RPMI7951 (cell line): ENCODE data around the gene TSHR. TPM values are rescaled to one million over a fixed set of nuclear protein-coding genes. Genes with fewer than 3 reads are reported as not detected.
"Not testable (repeated sequence)": the region's sequence is repeated elsewhere in the genome, so short reads cannot be mapped to it uniquely, and the experiment has no call there.

Experiments used
- DNase-seq: peaks from one replicate; pipeline ENCODE4 v3.0.0-alpha.2; 2012; ENCODE audit warnings: low read depth
- total RNA-seq: library from RNA; depleted of rRNA; stranded (reverse); fragments of >200 nt; shearing (Covaris generic); gene quantifications from 2 replicates; pipeline ENCODE4 v1.2.3, GENCODE V29; 2014

TSHR gene
- total RNA-seq, 1 experiment from 2014 or later, result not detected

DNA sequence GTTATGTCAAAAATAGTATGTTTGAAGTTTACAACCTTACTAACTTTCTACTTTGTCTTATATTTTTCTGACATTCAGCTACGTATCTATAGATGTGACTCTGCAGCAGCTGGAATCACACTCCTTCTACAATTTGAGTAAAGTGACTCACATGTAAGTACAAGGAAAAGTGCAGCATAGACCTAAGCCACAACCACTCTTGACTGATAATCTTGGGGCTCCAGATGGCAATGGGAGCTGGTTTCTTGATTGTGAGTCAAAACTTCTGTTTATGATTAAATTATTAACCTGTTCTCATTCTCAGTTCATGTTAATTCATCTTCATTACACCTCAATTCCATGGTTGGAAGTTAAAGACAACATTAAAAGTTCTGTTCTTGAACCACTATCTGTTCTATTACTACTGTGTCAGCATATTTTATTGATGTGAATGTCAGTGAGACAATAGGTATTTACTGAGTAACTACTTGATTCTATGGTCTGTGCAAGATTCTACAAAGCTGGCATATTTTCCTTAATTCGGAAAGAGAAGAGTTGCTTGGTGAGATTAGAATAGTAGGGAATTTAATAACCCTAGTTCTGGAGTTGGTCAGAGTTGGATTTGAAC is 112.9 kb downstream of the TSHR start:
- no peak for DNase-seq

DNA sequence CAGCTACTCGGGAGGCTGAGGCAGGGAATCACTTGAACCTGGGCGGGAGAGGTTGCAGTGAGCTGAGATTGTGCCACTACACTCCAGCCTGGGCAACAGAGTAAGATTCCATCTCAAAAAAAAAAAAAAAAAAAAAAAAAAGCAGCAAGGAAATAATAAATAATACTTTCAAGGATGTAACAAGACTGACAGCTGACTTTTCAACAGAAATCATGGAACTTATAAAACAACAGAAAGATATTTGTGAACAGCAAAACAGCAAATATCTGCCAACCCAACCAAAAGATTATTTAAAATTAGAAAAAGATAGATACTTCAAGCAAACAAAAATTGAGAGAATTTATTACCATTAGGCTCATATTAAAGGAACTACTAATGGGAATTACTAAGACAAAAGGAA is 115.1 kb downstream of the TSHR start:
- DNase-seq, result no peak

DNA sequence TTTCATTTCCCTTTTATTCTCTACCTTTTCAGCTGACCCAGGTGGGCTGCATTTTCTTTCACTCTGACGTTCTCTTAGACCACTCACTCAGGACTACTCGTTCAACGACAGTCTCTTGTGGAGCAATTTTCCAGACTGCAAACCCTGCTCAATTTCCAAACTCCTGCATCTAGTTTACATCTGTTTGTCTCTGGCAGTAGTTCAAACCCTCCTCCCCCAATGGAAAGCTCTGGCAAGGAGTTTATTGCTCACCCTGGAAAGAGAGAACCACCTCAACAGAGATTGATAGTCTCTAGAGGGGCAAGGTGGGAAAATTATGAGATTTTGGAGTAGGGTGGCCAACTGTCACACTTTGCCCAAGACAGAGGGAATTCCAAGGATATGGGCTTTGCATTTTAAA is 130.2 kb downstream of the TSHR start:
- no peak for DNase-seq

DNA sequence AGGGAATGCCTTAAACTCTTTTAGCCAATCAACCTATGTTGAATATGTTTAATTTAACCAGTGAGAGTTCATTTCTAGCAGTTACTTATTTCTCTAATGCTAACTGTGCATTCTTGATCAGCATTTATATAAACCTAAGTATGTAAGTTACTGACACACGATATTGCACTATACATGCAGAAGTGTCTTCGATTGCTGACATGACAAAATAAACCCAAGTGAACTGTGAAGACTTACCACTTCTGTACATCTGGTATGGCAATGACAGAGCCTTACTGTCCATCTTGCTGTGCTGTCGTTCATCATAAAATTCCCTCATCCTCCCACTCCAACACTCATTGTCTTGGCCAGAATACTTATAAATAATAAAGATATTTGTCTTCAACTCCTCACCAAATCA is 131.8 kb downstream of the TSHR start:
- DNase-seq, result no peak

DNA sequence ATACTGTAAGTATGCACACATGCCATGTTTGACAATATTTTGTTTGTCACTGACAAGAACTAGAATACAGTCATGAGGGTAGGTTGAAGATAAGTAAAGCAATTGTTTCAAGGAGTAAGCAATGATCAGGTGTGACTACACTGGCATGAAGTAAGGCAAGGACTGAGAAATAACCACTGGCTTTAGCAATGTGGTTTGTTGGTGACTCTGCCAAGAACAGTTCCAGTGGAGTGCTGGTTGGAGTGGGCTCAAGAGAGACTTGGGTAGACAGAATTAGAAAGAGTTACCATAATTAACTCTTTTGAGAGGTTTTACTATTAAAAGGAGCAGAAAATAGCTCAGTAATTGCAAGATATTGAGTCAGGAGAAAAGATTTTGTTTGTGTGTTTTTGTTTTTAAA is 135.7 kb downstream of the TSHR start:
- DNase-seq, result no peak

GRCh38 chr14:81091660-81092059 is 136.2 kb downstream of the TSHR start:
- DNase-seq, result no peak

DNA sequence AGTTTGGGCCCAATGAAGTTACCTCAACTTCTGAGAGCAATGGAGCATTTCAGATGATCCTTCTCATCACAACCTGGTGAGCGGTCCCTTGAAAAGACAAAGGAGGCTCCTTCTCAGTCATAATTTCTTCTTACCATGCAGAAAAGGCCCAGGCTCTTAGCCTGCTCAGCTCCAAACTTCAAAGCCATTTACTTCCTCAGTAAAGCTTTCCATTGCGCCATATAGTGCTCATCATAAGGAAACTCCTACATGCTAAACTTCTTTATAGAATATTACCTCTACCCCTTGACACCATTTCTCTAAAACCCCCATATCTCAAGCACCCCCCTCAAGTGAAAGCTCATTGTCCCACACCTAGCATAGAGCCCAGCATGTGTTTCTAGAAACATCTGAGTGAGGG is 138.2 kb downstream of the TSHR start:
- no peak for DNase-seq

GRCh38 chr14:81095539-81095938 is 140.1 kb downstream of the TSHR start:
- no peak for DNase-seq

DNA sequence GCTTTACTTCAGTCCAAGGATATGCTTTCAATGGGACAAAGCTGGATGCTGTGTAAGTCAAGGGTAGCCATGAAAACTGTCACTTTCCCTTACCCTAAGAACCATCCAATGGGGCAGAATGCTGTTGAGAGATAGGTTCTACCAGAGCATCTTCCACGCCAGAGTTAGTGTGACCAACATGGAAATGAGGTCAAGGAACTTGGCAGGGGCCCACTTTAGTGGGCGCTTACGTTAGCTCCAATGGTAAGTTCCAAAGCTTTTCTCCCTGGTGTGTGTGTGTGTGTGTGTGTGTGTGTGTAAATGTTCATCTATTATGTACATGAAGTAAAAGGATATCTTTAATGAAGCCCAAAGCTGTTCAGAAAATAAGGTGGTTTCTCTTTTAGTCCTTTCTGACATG is 141.2 kb downstream of the TSHR start:
- DNase-seq, result peak; percentile 0

DNA sequence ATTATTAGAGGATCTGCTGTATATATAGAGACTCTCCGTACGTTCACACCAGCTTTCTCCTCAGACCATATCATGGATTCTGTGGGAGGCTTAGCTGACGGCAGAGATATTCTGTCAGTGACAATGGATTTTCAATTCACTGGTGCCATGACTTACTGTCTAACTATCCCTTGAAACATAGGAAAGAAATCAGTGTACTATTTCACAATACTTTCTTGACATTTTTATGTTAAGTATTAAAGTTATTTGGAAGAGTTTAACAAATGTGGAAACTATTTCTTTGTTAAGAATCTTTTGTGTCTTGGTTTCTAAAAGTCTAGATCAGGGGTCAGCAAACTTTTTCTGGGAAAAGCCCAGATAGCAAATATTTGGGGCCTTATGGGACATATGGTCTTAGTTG is 146.8 kb downstream of the TSHR start:
- no peak for DNase-seq

DNA sequence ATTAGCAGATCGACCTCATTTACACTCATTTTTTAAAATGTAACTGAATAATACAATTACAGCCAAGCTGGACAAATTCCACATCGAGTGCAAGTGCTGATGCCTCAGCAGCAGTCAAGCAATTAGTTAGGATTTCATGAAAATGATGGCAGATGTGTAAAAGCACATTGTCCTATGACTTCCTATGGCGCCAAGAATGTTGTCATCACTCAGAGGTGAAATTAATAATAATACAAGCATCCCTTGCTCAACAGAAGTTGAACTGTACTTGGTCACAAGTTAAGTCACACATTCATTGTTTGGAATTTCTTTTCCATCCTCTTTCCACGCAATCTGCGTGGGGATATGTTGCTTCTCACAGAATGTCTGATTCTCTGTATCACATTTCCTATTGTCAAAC is 148.0 kb downstream of the TSHR start:
- DNase-seq, result no peak

DNA sequence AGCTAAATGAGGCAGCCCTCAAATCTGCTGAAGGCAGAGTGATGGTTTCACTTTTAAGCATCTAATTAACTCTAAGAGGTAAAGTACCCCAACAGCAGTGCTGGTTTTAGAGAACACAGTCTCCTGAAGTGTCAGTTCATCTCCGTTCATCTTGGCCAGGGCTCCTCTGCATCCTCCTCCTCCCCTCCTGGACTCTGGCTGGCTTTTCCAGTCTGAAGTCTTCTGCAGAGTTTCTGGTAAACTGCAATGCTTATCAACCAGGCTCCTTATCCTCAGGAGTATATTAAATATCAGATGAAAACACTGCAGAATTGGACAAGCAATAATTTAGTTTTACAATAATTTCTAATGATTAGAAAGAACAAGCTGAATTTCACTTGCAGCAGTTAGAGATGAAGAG is 150.0 kb downstream of the TSHR start:
- DNase-seq, result no peak

GRCh38 chr14:81105961-81106360 is 150.5 kb downstream of the TSHR start:
- no peak for DNase-seq

DNA sequence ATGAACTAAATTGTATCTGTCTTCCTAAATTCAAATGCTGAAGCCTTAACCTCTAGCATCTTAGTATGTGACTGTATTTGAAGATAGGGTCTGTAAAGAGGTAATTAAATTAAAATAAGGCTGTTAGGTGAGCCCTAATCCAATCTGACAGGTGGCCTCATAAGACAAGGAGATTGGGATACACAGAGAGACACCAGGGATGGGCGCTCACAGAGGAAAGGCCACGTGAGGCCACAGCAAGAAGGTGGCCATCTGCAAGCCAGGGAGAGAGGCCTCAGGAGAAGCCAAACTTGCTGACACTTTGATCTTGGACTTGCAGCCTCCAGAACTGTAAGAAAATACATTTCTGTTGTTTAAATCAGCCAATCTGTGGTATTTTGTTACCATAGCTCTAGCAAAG is 154.8 kb downstream of the TSHR start:
- DNase-seq, result no peak

DNA sequence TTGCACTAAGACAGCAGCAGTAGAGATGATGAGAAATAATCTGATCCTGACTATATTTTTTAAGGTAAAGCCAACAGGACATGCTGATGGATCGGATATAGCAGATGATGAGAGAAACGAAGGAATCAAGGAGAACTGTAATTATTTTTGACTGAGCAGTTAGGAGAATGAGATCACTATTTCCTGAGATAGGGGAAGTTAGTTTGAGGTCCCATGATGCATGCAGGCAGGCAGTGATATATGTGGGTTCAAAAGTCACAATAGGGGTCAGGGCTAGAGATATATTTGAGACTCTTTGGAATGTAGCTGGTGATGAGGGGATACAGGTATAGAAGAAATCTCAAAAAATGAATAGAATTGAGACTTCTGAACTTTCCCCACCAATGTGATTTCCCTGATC is 157.8 kb downstream of the TSHR start:
- DNase-seq, result no peak

GRCh38 chr14:81113945-81114820 is 158.8 kb downstream of the TSHR start:
- not testable (repeated sequence) for DNase-seq

DNA sequence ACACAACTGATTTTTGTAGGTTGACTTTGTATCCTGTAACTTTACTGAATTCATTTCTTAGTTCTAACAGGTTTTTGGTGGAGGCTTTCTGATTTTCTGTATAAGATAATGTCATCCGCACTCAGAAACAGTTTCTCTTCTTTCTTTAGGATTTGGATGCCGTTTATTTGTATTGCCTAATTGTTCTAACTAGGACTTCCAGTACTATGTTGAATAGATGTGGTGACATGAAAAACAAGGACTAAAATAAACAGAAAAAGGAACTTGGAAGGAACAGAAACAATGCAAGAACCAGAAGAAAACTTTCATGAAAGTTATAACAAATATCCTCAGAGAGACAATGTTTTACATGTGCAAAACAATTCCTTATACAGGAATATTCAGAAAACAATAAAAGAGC is 165.1 kb downstream of the TSHR start:
- no peak for DNase-seq

GRCh38 chr14:81122326-81122725 is 166.9 kb downstream of the TSHR start:
- no peak for DNase-seq

- DNase-seq, result no peak
Observed at GRCh38 chr14:81123811-81124210, 168.4 kb downstream of the TSHR start.

DNA sequence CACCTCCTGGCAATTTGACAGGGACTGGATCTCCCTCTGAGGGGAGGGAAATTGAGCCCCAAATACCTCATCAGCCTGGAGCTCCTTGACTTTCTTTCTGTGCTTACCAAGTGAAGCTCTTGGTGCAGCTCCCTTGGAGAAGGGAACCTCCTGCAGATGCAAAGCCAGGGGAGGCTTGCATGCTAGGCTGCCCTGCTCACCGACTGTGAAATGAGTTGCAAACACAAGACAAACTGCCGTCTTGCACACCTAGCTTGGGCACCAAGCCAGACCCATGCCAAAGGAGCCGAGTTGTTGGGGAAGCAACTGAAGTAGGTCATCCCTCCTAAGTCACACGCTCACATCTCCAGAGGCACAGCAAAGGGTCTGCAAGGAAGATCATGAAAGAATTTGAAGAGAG is 170.1 kb downstream of the TSHR start:
- DNase-seq, result no peak

DNA sequence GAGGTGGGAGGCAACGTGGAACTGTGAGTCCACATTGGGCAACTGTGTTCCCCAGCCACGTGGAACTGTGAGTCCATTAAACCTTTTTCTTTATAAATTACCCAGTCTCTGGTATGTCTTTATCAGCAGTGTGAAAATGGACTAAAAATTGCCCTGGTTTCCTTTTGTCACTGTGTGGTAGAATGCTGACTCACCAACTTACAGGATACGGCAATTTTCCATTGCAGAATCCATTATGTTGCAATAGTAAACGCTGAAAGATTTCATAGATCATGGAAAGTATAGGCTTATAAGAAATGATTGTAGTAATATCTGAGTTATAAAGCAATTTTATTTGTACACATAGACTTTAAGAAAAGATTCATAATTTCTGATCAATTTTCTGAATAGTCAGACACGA is 172.4 kb downstream of the TSHR start:
- DNase-seq, result peak; percentile 6

DNA sequence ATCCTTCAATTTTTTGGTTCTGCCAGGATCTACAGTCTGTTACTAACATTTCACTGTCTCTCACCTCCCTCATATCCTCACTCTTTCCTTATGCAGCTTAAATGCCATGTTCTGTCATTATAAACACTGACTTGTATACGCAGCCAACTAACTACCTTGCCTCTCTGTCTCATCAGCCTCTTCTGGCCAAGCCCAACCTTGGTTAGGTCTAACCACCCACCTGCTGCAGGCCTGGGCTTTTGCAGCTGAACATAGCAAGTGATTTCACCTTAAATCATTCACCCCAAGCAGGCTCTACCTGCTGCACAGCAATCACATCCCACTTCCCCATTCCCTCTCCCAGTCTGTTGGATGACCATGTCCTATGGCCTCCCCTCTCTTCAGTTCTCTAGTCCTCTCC is 173.8 kb downstream of the TSHR start:
- DNase-seq, result no peak

DNA sequence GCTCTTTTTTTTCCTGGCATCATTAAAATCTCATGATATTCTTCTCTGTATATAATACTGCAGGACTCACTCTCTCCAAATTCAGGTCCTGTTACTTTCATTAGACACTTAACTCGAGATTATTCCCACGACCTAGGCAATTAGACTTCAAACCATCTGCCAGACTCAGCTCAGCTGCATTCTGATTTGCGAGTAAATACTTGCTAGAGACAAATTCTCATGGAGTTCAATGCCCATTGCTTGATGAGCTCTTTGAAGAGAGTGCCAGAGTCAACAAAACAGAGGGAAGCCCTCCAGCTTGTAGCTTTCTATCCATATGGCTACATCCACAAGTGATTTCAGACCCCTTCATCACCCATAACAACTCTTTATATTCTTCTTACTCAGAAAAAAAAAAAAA is 177.0 kb downstream of the TSHR start:
- DNase-seq, result no peak

DNA sequence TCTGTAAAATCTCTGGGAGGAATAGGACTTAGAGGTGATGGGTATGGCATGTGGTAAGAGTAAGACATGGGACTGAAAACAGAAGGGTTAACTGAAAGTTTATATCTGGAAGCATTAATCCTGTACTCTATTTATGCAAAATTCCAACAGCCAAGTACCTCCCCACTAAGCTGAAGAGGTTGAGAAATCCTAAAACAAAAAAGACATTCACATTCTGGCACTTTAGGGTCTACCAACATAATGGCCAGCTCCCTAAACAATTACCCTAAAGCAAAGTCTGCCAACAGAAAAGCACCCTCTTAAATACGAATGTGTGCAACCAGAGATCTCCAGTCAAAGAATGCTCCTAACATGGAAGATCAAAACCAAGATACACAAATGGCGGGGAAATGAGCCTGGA is 178.0 kb downstream of the TSHR start:
- DNase-seq, result no peak
